GM19328 (cell line): Measurements from ENCODE around the gene HELZ2.
"Not testable (repeated sequence)": the region's sequence is repeated elsewhere in the genome, so short reads cannot be mapped to it uniquely, and the experiment has no call there.

Experiments
- ATAC-seq: cut with Tn5 transposase; IDR thresholded peaks from one replicate; pipeline ENCODE4 v1.9.1; 2021; ENCODE audit warnings: mild to moderate bottlenecking, moderate library complexity; ENCODE audit not compliant: unreplicated experiment

Gene HELZ2

DNA sequence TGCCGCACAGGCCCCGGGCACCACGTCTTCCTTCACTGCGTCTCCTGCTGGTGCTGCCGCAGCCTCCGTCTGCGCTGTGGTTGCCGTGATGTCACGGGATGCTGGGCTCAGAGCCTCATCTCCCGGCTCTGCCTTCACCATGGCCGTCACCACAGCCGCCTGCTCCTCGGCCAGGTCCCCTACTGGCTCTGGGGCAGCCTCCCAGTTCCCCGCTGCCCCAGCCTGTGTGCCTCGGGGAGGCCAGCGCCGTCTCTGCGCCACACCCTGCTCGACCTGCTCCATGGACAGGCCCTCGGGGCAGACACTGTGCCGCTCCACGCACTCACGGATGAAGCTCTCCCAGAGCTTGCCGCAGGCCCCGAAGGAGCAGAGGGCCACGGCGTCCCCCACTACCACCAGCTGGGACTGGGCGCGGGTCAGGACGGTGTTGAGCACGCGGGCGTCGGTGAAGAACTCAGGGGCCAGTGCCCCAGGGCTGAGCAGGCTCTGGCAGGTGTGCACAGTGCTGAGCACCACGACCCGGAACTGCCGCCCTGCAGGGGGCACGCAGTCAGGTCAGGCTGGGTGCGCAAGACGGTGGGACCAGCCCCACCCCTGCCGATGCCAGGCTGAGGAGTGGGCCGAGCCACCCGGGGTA is 8.2 kb downstream of the HELZ2 start:
- no peak for ATAC-seq

DNA sequence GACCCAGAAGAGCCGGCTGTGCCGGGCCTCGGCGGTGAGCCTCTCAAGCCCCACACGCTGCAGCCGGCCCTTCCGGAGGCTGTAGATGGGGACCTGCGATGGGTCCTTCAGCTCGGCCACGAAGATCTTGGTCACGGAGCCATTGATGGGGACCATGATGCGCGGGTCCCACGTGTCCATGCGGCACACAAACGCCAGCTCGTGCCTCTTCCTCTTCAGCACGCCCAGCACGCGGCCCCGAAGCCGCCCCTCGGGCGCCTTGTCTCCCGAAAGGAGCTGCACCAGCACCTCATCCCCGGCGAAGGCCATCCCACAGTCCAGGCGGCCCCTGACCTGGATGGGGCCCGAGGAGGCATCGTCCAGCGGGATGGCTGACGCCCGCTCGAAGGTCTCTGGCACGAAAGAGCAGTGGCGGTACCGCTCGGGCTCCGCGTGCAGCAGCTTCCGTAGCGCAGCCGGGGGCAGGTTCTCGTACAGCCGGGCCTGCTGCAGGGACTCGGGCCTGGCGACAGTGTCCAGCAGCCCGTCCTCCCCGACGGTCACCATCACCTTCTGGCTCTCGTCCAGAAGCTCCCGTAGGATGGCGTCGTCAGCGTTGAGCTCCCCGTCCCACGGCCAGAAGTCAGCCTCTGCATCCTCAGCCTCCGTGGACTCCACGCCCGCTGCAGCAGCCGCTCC is 8.9 kb downstream of the HELZ2 start:
- no peak for ATAC-seq

DNA sequence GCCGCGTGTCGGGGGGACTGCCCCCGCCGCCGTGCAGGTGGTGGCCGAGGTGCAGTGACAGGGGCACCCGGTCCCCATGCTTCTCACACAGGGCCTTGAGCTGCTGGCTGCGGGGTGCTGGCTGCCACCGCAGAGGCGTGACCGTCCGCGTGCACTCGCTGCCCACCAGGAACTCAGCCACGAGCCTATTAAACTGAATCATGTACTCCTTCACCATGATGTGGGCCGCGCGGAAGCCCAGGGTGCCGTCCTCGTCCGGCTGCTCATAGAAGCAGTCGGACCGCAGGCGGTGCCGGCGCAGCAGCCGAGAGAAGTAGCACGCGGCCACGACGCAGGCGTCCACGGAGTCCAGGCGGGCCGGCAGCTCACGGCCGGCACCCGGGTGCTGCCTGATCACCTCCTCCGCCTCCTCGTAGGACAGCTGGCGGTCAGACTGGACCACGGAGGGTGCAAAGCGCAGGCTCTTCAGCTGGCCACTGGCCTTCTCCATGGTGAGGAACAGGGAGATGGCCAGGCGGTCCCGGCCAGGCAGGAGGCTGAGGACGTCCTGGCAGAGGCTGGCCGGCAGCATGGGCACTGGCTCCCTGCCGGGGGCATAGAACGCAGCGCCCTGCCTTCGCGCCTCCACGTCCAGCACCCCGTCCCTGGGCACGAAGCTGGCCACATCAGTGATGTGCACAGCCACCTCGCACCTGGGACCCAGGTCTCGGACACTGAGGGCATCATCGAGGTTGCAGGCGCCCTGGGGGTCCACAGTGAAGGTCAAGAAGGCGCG is 9.8 kb downstream of the HELZ2 start:
- no peak for ATAC-seq

- no peak for ATAC-seq
Observed at GRCh38 chr20:63563225-63563935, 10.7 kb downstream of the HELZ2 start.

GRCh38 chr20:63562461-63563224 is 11.4 kb downstream of the HELZ2 start:
- no peak for ATAC-seq

GRCh38 chr20:63561624-63562396 is 12.2 kb downstream of the HELZ2 start:
- no peak for ATAC-seq

DNA sequence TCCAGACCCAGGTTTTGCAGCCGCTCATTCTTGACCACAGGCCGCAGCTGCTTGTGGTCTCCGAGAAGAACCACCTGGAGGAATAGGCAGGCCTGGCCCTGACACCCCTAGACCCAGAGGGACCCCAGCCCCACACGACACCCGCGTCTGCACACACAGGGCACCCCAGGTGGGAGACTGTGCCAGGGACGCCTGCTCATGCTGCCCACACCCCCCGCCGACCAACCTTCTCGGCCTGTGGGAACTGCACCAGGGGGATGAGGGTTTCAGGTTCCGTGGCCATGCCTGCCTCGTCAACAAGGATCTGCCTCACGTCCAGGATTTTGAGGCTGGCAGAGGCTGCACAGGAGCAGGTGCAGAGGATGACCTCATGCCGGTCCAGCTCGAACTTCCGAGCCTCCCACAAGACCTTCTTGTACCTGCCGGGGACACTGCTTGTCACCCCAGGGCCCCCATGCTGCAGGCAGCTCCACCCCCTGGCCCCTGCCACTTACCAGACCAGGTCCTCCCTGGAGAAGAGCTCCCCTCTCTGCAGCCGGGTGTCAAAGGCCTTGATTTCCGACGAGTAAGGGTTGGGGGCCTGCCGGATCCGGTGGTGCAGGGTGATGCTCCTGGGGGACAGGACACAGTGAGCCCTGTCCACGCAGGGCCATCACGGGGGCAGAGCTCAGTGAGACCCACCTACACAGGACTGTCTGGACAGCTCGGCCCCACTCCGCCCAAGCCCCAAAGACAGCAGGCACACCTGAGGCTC is 13.0 kb downstream of the HELZ2 start:
- ATAC-seq = no peak

DNA sequence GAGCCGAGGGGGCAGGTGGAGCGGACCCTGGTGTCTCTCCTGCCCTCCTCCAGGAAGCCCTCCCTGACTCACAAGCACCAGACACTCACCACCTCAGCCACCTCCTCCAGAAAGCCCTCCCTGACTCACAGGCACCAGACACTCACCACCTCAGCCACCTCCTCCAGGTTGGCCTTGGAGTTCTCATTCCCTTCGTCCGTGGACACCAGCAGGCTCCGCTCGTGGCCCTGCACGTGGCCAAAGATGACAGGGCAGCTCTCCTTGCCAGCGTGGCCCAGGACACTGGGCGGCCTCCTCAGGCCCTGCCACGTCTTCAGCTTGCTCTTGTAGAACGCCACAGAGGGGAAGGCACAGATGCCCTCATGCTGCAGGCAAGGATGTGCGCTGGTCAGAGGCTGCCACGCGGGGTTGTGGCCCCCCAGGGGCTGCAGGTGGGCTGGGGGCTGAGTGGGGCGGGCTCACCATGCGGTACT is 13.7 kb downstream of the HELZ2 start:
- no peak for ATAC-seq

DNA sequence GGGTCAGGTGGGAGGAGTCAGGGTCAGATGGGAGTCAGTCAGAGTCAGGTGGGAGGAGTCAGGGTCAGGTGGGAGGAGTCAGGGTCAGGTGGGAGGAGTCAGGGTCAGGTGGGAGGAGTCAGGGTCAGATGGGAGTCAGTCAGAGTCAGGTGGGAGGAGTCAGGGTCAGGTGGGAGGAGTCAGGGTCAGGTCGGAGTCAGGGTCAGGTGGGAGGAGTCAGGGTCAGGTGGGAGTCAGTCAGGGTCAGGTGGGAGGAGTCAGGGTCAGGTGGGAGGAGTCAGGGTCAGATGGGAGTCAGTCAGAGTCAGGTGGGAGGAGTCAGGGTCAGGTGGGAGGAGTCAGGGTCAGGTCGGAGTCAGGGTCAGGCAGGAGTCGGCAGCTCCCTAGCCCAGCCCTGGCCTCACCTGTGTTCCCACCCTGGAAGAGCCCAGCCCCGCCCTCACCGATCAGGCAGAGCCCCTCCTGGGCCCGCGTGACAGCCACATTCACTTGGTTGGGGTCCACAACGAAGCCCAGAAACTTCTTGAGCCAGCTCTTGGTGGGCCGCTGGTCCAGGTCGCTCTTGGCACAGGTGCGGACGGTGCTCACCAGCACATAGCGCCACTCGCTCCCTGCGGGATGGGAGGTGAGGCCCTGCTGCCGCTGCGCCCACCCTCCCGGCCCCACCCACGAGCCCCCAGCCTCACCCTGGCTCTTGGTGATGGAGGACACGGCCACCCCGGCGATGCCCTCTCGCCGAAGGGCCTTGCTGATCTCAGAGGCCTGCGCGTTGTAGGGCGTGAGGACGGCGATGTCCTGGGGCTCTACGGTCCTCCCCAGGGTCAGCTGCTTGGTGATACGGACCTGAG is 14.3 kb downstream of the HELZ2 start:
- not testable (repeated sequence) for ATAC-seq

DNA sequence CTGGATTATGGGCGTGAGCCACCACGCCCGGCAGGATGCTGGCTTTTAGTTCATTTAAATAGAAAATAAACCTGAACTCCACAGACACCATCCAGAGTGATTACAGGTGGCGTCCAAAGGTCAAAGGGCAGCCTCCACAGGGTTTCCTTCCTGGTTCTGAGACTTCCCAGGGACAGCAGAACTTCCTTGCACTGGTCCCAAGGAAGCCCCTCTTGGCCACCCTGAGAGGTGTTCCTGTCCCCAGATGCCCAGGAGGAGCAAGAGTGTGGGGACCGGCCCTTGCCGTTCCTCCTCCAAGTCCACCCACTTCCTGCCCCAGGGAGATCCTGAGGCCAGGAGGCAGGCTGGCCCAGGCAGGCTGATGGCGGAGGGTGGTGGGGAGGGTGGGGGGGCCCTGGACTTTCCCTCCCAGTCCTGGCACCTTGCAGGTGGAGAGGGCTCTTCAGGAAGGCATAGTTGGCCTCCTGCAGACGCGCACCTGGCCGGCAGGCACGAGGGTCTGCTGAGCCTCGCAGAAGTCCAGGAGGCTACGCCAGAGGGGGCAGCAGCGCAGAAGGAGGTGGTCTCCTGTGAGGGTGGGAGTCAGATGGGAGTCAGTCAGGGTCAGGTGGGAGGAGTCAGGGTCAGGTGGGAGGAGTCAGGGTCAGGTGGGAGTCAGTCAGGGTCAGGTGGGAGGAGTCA is 15.1 kb downstream of the HELZ2 start:
- ATAC-seq = no peak

GRCh38 chr20:63557481-63557891 is 16.6 kb downstream of the HELZ2 start:
- no peak for ATAC-seq

GRCh38 chr20:63556873-63557478 is 17.1 kb downstream of the HELZ2 start:
- no peak for ATAC-seq

GRCh38 chr20:63555661-63556381 is 18.2 kb downstream of the HELZ2 start:
- no peak for ATAC-seq

GRCh38 chr20:63554361-63555278 is 19.4 kb downstream of the HELZ2 start:
- no peak for ATAC-seq

GRCh38 chr20:63553933-63554290 is 20.1 kb downstream of the HELZ2 start, which contains the start of gene FNDC11:
FNDC11 (plus strand) TSS chr20:63554159; CDS start chr20:63555664, 1,505 bp downstream.
- ATAC-seq = peak; percentile 22
